ENCODE results near the gene EIF3D. TPM values are rescaled to one million over a fixed set of nuclear protein-coding genes. Genes with fewer than 3 reads are reported as not detected.

The EIF3D gene
- total RNA-seq, 8 experiments from 2014 or later, result 166 to 232 (median 195) TPM

DNA sequence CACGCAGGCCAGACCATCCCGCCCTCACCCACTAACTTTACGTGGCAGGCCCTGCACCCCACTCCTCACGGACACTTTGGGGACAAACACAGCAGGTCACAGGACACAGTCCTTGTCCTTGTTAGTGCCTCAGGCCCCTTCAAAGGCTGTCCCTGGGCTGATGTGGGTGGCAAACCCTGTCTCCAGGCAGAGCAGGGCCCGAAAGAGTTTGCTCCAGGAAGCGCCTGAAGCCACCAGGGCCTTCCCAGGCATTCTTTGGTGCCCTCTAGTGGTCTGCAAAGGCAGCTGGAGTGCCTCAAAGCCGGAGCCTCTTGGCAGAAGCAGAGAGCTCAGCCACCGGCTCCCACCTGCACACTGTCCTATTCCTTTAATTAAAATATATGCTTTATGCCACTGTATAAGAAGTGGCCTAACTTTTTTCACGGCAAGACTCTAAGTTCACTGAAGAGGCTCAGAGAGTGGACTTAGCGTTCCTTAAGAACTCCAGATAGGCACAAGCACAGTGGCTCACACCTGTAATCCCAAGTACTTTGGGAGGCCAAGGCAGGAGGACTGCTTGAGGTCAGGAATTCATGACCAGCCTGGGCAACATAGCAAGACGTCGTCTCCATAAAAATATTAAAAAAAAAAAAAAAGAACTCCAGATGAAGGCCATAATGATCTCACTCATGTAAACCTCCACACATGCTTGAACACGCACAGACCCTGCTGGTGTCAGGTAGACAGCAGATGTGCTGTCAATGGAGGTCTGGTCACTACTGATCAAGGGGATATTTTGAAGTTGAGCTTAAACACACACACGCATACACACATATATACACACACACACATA is 58.6 kb downstream of the EIF3D start:
- Histone ChIP-seq H3K4me3 (no peak overlapping the region), H3K27ac (no peak overlapping the region), H3K4me1 (replicated peaks in 1 of 2) (peaks cover 0 to 2% of the 10 kb centered on the region in 2 donors)
- in situ Hi-C loops (cut with MboI; ENCODE audit: low pct_unique_long_range_greater_than_20kb in 2 of 9, low sequenced_read_pairs in 9 of 9, unreplicated experiment in 9 of 9), result loop anchor here in 4 of 9 experiments (10.0 to 25.0 kb wide), 2 partner anchors 158 to 166 kb away; no protein-coding TSS in a partner anchor
- peak; percentile 64 to 96 (median 86) for ATAC-seq (replicated peaks in 6 of 8)
- 21 to 100% (median 59%) methylated on average over 1 to 9 of the region's 14 CpGs; no CpG with 5 or more reads in 3 of the 10 experiments for WGBS, 10 experiments

DNA sequence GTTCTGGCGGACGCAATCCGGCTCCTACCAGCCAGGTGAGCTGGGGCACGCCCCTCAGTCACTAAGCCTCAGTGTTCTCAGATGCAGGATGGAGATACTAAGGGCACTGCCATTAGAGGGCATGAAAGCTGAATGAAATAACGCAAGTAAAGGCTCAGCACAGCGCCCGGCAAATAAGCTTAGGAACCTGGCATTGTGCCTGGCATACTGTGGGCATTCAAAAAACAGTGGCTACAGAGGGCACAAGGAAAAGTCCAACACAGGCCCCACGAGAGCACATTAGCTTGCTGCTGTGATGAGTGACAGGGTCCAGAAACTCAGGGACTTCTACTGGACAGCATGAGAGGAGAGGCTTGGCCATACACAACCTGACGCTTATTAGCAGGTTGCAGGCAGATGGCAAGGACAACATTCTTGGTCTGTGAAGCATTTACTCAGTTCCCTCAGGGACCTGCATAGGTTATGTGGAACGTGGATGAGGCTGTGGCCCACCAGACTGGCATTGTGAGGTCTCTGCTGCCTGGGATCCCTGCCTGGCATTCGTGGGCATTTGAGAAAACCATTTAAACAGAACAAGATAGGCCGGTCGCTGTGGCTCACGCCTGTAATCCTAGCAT is 59.8 kb downstream of the EIF3D start:
- Histone ChIP-seq H3K4me1 (replicated peaks in 1 of 2) (peaks cover 0 to 2% of the 10 kb centered on the region in 2 donors), H3K4me3 (no peak overlapping the region), H3K27ac (no peak overlapping the region)
- in situ Hi-C loops (cut with MboI; ENCODE audit: low pct_unique_long_range_greater_than_20kb in 2 of 9, low sequenced_read_pairs in 9 of 9, unreplicated experiment in 9 of 9), result loop anchor here in 5 of 9 experiments (5.0 to 25.0 kb wide), 4 partner anchors 154 to 167 kb away; no protein-coding TSS in a partner anchor
- WGBS, 10 experiments, result 65 to 100% (median 84%) methylated on average over 1 to 7 of the region's 14 CpGs; no CpG with 5 or more reads in 1 of the 10 experiments
- ATAC-seq (replicated peaks in 6 of 8), result no peak

GRCh38 chr22:36467946-36468345 is 61.0 kb downstream of the EIF3D start:
- WGBS, 10 experiments, result 100% methylated on average over 1 of the region's 7 CpGs; no CpG with 5 or more reads in 9 of the 10 experiments
- ATAC-seq (replicated peaks in 6 of 8), result peak in 2 of 8 experiments; percentile 49 to 57
- Histone ChIP-seq H3K27ac (no peak overlapping the region), H3K4me1 (replicated peaks in 1 of 2) (peaks cover 0 to 2% of the 10 kb centered on the region in 2 donors), H3K4me3 (no peak overlapping the region)
- in situ Hi-C loops (cut with MboI; ENCODE audit: low pct_unique_long_range_greater_than_20kb in 2 of 9, low sequenced_read_pairs in 9 of 9, unreplicated experiment in 9 of 9), result loop anchor here in 5 of 9 experiments (5.0 to 25.0 kb wide), 4 partner anchors 153 to 166 kb away; no protein-coding TSS in a partner anchor

DNA sequence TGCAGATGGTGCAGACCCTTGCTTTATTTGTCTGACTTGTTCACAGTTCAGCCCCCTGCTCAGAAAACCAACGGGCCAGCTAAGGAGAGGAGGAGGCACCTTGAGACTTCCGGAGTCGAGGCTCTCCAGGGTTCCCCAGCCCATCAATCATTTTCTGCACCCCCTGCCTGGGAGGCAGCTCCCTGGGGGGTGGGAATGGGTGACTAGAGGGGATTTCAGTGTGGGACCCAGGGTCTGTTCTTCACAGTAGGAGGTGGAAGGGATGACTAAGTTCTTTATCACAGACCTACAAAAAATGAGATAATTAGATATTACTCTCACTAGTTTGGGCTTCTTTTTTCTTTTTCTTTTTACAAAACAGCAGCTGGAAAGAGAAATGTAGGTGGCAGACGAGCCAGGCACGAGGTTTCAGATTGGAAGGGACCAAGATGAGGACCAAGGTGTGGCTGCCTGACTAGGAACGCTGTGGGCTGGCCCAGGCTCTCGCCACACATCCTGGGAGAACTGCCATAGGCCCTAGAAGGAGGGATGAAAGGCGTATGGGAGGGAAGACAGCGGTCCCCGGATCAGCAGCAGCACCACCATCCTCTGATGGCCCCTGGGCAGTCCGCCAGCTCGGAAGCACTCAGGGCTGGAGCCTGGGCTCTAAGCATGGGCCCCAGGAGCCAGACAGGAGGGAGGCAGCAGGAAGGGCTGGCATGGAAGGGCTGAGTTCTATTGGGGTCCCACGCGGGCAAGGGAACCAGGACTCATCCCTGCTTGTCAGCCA is 61.7 kb downstream of the EIF3D start:
- Histone ChIP-seq H3K27ac (no peak overlapping the region), H3K4me1 (replicated peaks in 1 of 2) (peaks cover 0 to 2% of the 10 kb centered on the region in 2 donors), H3K4me3 (no peak overlapping the region)
- peak in 1 of 8 experiments; percentile 13 for ATAC-seq (replicated peaks in 6 of 8)
- 48 to 100% (median 83%) methylated on average over 1 to 7 of the region's 14 CpGs; no CpG with 5 or more reads in 3 of the 10 experiments for WGBS, 10 experiments
- in situ Hi-C loops (cut with MboI; ENCODE audit: low pct_unique_long_range_greater_than_20kb in 2 of 9, low sequenced_read_pairs in 9 of 9, unreplicated experiment in 9 of 9), result loop anchor here in 5 of 9 experiments (5.0 to 25.0 kb wide), 4 partner anchors 152 to 165 kb away; no protein-coding TSS in a partner anchor

GRCh38 chr22:36466258-36466657 is 62.7 kb downstream of the EIF3D start:
- Histone ChIP-seq H3K4me3 (no peak overlapping the region), H3K27ac (no peak overlapping the region), H3K4me1 (replicated peaks in 1 of 2) (peaks cover 0 to 2% of the 10 kb centered on the region in 2 donors)
- ATAC-seq (replicated peaks in 6 of 8), result no peak
- WGBS, 10 experiments, result 83% methylated on average over 4 of the region's 7 CpGs; no CpG with 5 or more reads in 9 of the 10 experiments
- in situ Hi-C loops (cut with MboI; ENCODE audit: low pct_unique_long_range_greater_than_20kb in 2 of 9, low sequenced_read_pairs in 9 of 9, unreplicated experiment in 9 of 9), result loop anchor here in 5 of 9 experiments (5.0 to 25.0 kb wide), 4 partner anchors 151 to 164 kb away; no protein-coding TSS in a partner anchor

DNA sequence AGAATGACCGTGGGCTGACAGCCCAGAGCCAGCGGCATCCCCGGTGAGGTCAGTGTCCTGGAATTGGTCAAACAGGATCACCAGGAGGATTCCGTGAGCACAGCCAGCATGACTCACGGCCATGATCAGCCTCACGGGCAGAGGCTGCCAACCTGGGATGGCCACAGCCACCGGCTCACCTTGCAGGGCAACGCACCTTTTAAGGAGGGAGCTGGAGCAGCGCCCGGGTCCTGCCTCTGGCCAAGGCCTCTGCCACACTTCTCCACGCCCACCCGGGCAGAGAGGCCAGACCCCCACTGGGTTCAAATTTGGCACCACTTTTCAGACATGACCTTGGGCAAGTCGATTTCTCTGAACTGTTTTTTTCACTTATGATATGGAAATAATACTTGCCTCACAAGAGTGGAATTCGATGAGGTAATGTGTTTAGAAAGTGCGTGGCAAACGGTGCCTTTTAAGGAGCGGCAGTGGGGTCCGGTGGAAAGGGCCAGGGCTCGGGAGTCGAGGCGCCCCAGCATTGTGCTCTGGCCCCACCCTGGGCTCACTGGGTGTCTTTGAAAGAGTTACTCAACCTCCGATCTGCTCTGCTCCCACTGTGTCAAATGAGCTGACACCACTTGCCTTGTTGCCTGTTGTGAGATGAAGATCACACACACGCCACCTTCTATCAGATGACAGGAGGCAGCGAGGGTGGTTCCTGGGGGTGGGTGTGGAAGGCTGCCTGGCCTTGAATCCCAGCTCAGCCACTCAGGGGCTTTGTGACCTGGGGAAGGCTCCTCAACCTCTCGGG is 63.5 kb downstream of the EIF3D start:
- no peak overlapping the region for H3K27ac ChIP-seq
- ATAC-seq (replicated peaks in 6 of 8), result peak in 2 of 8 experiments; percentile 9 to 44
- WGBS, 10 experiments, result 41 to 100% (median 83%) methylated on average over 1 to 18 of the region's 25 CpGs; no CpG with 5 or more reads in 2 of the 10 experiments
- H3K4me1 ChIP-seq (replicated peaks in 1 of 2), result peaks cover 0 to 2% of the 10 kb centered on the region in 2 donors
- H3K4me3 ChIP-seq, result no peak overlapping the region
- in situ Hi-C loops (cut with MboI; ENCODE audit: low pct_unique_long_range_greater_than_20kb in 2 of 9, low sequenced_read_pairs in 9 of 9, unreplicated experiment in 9 of 9), result loop anchor here in 5 of 9 experiments (5.0 to 25.0 kb wide), 4 partner anchors 151 to 163 kb away; no protein-coding TSS in a partner anchor

- in situ Hi-C loops (cut with MboI; ENCODE audit: low pct_unique_long_range_greater_than_20kb in 2 of 9, low sequenced_read_pairs in 9 of 9, unreplicated experiment in 9 of 9), result loop anchor here in 5 of 9 experiments (5.0 to 25.0 kb wide), 4 partner anchors 150 to 162 kb away; no protein-coding TSS in a partner anchor
- 88 to 92% methylated on average over 4 to 6 of the region's 20 CpGs; no CpG with 5 or more reads in 8 of the 10 experiments for WGBS, 10 experiments
Measured at GRCh38 chr22:36464715-36465231, 64.2 kb downstream of the EIF3D start.

GRCh38 chr22:36463783-36464184 is 65.2 kb downstream of the EIF3D start:
- no peak overlapping the region for H3K27ac ChIP-seq
- 0 to 80% (median 66%) methylated on average over 1 to 8 of the region's 17 CpGs; no CpG with 5 or more reads in 6 of the 10 experiments for whole genome bisulfite sequencing, 10 experiments
- H3K4me1 ChIP-seq (replicated peaks in 1 of 2), result no peaks in the 10 kb centered on the region
- in situ Hi-C loops (cut with MboI; ENCODE audit: low pct_unique_long_range_greater_than_20kb in 2 of 9, low sequenced_read_pairs in 9 of 9, unreplicated experiment in 9 of 9), result loop anchor here in 4 of 9 experiments (10.0 to 25.0 kb wide), 3 partner anchors 149 to 159 kb away; no protein-coding TSS in a partner anchor
- no peak overlapping the region for H3K4me3 ChIP-seq
- no peak for ATAC-seq (replicated peaks in 6 of 8)

More at GRCh38 chr22:36464715-36465231, 64.2 kb downstream of the EIF3D start:
- no peak for ATAC-seq (replicated peaks in 6 of 8)
- Histone ChIP-seq H3K4me1 (replicated peaks in 1 of 2) (no peaks in the 10 kb centered on the region), H3K4me3 (no peak overlapping the region), H3K27ac (no peak overlapping the region)

DNA sequence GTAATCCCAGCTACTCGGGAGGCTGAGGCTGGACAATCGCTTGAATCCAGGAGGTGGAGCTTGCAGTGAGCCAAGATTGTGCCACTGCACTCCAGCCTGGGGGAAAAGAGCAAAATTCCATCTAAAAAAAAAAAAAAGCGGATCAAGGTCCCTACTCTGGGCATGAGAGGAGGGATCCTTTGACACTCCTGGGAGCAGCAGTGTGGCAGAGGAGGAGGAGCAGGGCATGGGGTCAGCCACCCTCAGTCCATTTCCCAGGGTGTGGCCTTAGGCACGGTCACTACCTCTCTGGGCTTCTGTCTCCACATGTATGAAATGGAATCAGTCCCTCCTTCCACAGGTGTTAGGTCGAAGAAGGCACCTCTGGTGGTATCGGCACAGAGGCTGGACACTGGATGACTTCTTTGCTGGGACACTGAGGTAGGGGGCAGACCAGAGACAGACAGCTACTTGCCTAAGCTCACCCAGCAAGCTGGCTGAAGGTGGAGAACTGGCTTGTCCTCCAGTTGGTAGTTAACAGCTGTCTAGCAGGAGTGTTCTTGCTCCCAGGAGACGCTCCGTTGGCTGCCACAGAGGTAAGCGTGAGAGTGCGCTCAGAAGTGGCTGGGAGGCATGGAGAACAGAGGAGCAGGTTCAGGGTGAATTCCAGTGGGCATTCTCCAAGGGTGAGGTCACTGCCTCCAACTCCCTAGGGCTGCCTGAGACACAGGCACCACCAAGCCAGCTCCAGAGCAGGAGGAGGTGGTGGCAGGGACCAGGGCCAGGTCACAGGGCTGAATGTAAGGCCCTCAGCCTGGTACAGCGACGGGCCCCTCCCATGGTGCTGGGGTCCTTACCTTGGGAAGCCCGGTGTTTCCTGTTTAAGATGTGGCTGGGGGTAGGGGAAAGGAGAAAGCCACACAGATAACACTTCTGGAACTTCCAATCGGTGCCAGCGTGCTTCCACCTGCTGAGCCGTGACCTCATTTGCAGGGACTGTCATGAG is 67.0 kb downstream of the EIF3D start:
- H3K4me3 ChIP-seq, result no peak overlapping the region
- no peak overlapping the region for H3K27ac ChIP-seq
- ATAC-seq (replicated peaks in 6 of 8), result peak; percentile 19 to 86 (median 64)
- in situ Hi-C loops (cut with MboI; ENCODE audit: low pct_unique_long_range_greater_than_20kb in 2 of 9, low sequenced_read_pairs in 9 of 9, unreplicated experiment in 9 of 9), result loop anchor here in 4 of 9 experiments (10.0 to 25.0 kb wide), 3 partner anchors 147 to 157 kb away; no protein-coding TSS in a partner anchor
- WGBS, 10 experiments, result 63 to 100% (median 91%) methylated on average over 1 to 10 of the region's 16 CpGs; no CpG with 5 or more reads in 3 of the 10 experiments
- no peaks in the 10 kb centered on the region for H3K4me1 ChIP-seq (replicated peaks in 1 of 2)

Data from motor neuron (in vitro differentiated cells).